Gastrocnemius medialis (tissue), 4 donors: Measurements from ENCODE around the gene ATXN10. TPM values are rescaled to one million over a fixed set of nuclear protein-coding genes. Genes with fewer than 3 reads are reported as not detected.

ENCODE experiments used
- ATAC-seq, 2 donors: fragments of 150-250 bp; one replicate each; pipeline ENCODE4 v1.9.1; 2016
- DNase-seq, 2 donors: peaks; one replicate each; pipeline ENCODE4 v3.0.0-alpha.2; 2019
- H3K27ac ChIP-seq, 4 donors: fragments of 200-600 bp; sonication (generic); 1 replicate in 1 of 4; 2 replicates in 3 of 4; pipeline ENCODE4 v1.5.1; 2016 to 2018; ENCODE audit warnings: mild to moderate bottlenecking in 2 of 4, moderate library complexity in 1 of 4
- H3K27me3 ChIP-seq, 3 donors: fragments of 200-600 bp; sonication (generic) in 2 of 3; 1 replicate in 1 of 3; 2 replicates in 2 of 3; pipeline versions ENCODE4 v1.5.1 to v1.6.0; 2016 to 2019; ENCODE audit warnings: mild to moderate bottlenecking in 1 of 3, moderate library complexity in 1 of 3
- H3K36me3 ChIP-seq, 2 donors: fragments of 200-600 bp; sonication (generic) in 1 of 2; one replicate each; pipeline ENCODE4 v1.5.1; 2017 to 2018
- H3K4me1 ChIP-seq, 2 donors: fragments of 200-600 bp; sonication (generic) in 1 of 2; one replicate each; pipeline ENCODE4 v1.5.1; 2016 to 2017; ENCODE audit warnings: mild to moderate bottlenecking in 2 of 2
- H3K4me3 ChIP-seq, 4 donors: fragments of 200-600 bp; sonication (generic) in 3 of 4; 1 replicate in 1 of 4; 2 replicates in 3 of 4; pipeline ENCODE4 v1.5.1; 2016 to 2019; ENCODE audit warnings: mild to moderate bottlenecking in 2 of 4
- H3K9me3 ChIP-seq, 3 donors: fragments of 200-600 bp; sonication (generic) in 2 of 3; 1 replicate in 1 of 3; 2 replicates in 2 of 3; pipeline ENCODE4 v1.5.1; 2016 to 2019
- CTCF ChIP-seq, 5 experiments: fragments of 450-650 bp in 3 of 5; fragments of 200-600 bp in 2 of 5; sonication (generic) in 2 of 5; IDR thresholded peaks in 4 of 5; conservative IDR thresholded peaks in 1 of 5; 1 replicate in 4 of 5; 2 replicates in 1 of 5; pipeline ENCODE4 v1.5.1; 2016 to 2019; ENCODE audit warnings: antibody characterized with exemption in 5 of 5, mild to moderate bottlenecking in 3 of 5, moderate library complexity in 3 of 5
- POLR2A ChIP-seq, 2 donors: fragments of 450-650 bp; IDR thresholded peaks; one replicate each; pipeline ENCODE4 v1.6.1; 2017; ENCODE audit warnings: antibody characterized with exemption in 2 of 2, mild to moderate bottlenecking in 2 of 2, moderate library complexity in 2 of 2
- in situ Hi-C, 4 donors: fragments of 200-750 bp; cut with MboI; loops; one replicate each; pipeline versions ENCODE4 v1.15.0 to v1.8.0; 2017; ENCODE audit warnings: low sequenced_read_pairs in 4 of 4
- intact Hi-C: fragments of 100-400 bp; cut with DNase I; formaldehyde crosslinking; loops from one replicate; pipeline ENCODE4 v1.15.1; 2023; ENCODE audit warnings: low total_unique reads
- total RNA-seq, 4 donors: library from RNA; depleted of rRNA; stranded (reverse); fragments of >200 nt; gene quantifications; one replicate each; pipeline versions ENCODE4 v1.1.0 to v1.2.3, GENCODE V29; 2016

Gene ATXN10
- total RNA-seq, 4 donors from 2014 or later, result 52.9 to 98.9 (median 78.5) TPM

DNA sequence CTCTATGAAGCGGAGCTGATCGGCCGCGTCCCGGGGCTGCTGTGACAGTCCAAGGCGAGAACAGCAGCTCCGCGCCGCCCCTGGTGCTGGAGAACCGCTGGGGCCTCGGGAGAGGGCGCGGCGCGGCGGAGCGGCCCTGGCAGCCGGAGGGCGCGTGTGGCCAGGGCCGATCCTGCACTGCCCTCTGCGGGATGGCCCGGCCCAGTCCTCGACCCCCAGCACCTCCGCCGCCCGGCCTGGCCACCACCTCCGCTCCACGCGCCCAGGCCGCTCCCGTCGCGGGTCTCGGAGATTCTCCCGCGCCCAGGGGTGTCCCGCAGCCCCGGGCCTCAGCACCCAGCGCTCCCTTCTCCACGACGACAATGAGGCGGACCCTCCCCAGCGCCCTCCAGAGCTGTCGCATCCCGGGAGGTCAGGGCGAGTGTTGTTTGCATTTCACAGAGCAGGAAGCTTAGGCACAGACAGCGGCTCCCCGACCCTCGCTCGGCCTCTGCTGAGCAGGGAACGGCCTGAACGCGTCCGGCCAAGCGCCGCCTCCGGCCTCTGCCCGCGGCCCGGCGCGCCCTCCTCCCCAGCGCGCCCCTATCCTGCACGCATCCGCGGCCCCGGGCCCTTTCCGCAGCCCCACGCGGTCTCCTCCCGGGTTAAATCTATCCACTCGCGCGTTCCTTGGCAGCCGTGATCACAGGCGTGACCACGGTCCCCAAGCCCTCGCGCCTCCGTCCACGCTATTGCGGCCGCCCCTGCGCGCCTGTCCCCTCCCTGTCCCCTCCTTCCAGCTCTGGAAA is 195.7 kb downstream of the ATXN10 start:
- Histone ChIP-seq H3K36me3 (no peaks in the 10 kb centered on the region), H3K4me1 (peaks cover 0 to 9% of the 10 kb centered on the region in 2 donors), H3K9me3 (no peaks in the 10 kb centered on the region), H3K27me3 (peaks cover 31 to 38% (median 37%) of the 10 kb centered on the region in 3 donors), H3K4me3 (peak overlapping the region in 3 of 4 donors; percentile 12 to 43 (median 25)), H3K27ac (no peak overlapping the region)
- DNase-seq (no peak), ATAC-seq (no peak)
- intact Hi-C loops, result loop anchor here (2.0 kb wide), 1 partner anchor 223 kb away; no protein-coding TSS in a partner anchor
- in situ Hi-C loops, result loop anchor here in 1 of 4 donors (25.0 kb wide), 1 partner anchor 230 kb away; no protein-coding TSS in a partner anchor
- TF ChIP-seq POLR2A (IDR thresholded peaks at IDR 0.05), result no peak
- peak in 2 of 5 experiments; percentile 37 to 43 for TF ChIP-seq CTCF (IDR thresholded peaks at IDR 0.05 in 4 of 5, conservative IDR thresholded peaks at IDR 0.05 in 1 of 5)

- TF ChIP-seq POLR2A (IDR thresholded peaks at IDR 0.05), result no peak
- H3K4me3 ChIP-seq, result no peak overlapping the region
- ATAC-seq (no peak), DNase-seq (no peak)
- in situ Hi-C loops (loop anchor here in 1 of 4 donors (25.0 kb wide), 1 partner anchor 231 kb away; no protein-coding TSS in a partner anchor), intact Hi-C loops (loop anchor here (2.0 kb wide), 1 partner anchor 223 kb away; no protein-coding TSS in a partner anchor)
- no peak overlapping the region for H3K27ac ChIP-seq
- H3K27me3 ChIP-seq, result peaks cover 31 to 41% (median 41%) of the 10 kb centered on the region in 3 donors
- no peaks in the 10 kb centered on the region for H3K36me3 ChIP-seq
- H3K4me1 ChIP-seq, result peaks cover 0 to 9% of the 10 kb centered on the region in 2 donors
- no peaks in the 10 kb centered on the region for H3K9me3 ChIP-seq
These were observed 196.4 kb downstream of the ATXN10 start for GRCh38 chr22:45867906-45868555.

- ATAC-seq, result no peak
- in situ Hi-C loops, result loop anchor here in 1 of 4 donors (25.0 kb wide), 1 partner anchor 231 kb away; no protein-coding TSS in a partner anchor
- no peak for DNase-seq
- no peaks in the 10 kb centered on the region for H3K9me3 ChIP-seq
- peaks cover 0 to 9% of the 10 kb centered on the region in 2 donors for H3K4me1 ChIP-seq
- H3K27me3 ChIP-seq, result peaks cover 31 to 41% (median 41%) of the 10 kb centered on the region in 3 donors
- H3K4me3 ChIP-seq, result no peak overlapping the region
- intact Hi-C loops, result no loop called here
- no peak overlapping the region for H3K27ac ChIP-seq
- H3K36me3 ChIP-seq, result no peaks in the 10 kb centered on the region
- TF ChIP-seq CTCF (IDR thresholded peaks at IDR 0.05 in 4 of 5, conservative IDR thresholded peaks at IDR 0.05 in 1 of 5) (no peak), POLR2A (IDR thresholded peaks at IDR 0.05) (no peak)
These were observed 197.1 kb downstream of the ATXN10 start for GRCh38 chr22:45868571-45869339.

DNA sequence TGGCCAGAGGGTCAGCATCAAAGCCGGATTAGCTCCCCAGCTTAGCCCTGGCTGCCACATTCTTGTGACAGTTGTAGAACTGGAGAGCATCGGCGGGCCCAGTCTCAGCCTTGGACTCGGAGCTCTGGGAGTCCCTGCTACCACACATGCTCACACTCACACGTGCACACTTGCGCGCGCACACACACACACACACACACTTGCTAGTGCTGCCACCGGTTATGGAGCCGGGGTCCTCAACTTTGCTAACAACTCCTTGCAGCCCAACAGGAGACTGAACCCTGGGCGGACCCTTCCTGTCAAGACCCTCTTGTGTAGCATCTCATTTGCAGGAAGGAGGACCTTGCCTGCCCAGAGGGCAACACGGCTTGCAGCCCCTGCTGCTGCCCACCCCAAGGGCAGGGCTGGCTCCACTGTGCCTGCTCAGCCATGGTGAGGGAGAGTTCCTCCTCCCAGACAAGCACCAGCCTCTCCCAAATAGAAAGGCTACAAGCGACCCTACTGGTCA is 197.8 kb downstream of the ATXN10 start:
- in situ Hi-C loops (loop anchor here in 1 of 4 donors (25.0 kb wide), 1 partner anchor 232 kb away; no protein-coding TSS in a partner anchor), intact Hi-C loops (no loop called here)
- DNase-seq (no peak), ATAC-seq (no peak)
- Histone ChIP-seq H3K9me3 (no peaks in the 10 kb centered on the region), H3K36me3 (no peaks in the 10 kb centered on the region), H3K4me1 (peaks cover 0 to 9% of the 10 kb centered on the region in 2 donors), H3K27ac (no peak overlapping the region), H3K4me3 (no peak overlapping the region), H3K27me3 (peaks cover 31 to 41% (median 41%) of the 10 kb centered on the region in 3 donors)
- no peak for TF ChIP-seq POLR2A (IDR thresholded peaks at IDR 0.05)
- no peak for TF ChIP-seq CTCF (IDR thresholded peaks at IDR 0.05 in 4 of 5, conservative IDR thresholded peaks at IDR 0.05 in 1 of 5)
